HG03060 (cell line): ENCODE data around the gene RNLS.
"Not testable (repeated sequence)": the region's sequence is repeated elsewhere in the genome, so short reads cannot be mapped to it uniquely, and the experiment has no call there.

Experiments used
- ATAC-seq: cut with Tn5 transposase; IDR thresholded peaks from one replicate; pipeline ENCODE4 v1.9.1; 2021; ENCODE audit warnings: low read depth, moderate number of reproducible peaks; ENCODE audit not compliant: unreplicated experiment

The RNLS gene

GRCh38 chr10:88315755-88316154 is 267.4 kb downstream of the RNLS start:
- no peak for ATAC-seq

GRCh38 chr10:88314362-88314761 is 268.8 kb downstream of the RNLS start:
- no peak for ATAC-seq

GRCh38 chr10:88313878-88314277 is 269.2 kb downstream of the RNLS start:
- ATAC-seq, result no peak

GRCh38 chr10:88312855-88313254 is 270.3 kb downstream of the RNLS start:
- ATAC-seq, result no peak

GRCh38 chr10:88311264-88311663 is 271.9 kb downstream of the RNLS start:
- no peak for ATAC-seq

- ATAC-seq, result no peak
Observed at GRCh38 chr10:88309365-88309764, 273.8 kb downstream of the RNLS start.

- not testable (repeated sequence) for ATAC-seq
Observed at GRCh38 chr10:88308361-88308760, 274.8 kb downstream of the RNLS start.

GRCh38 chr10:88299787-88300186 is 283.3 kb downstream of the RNLS start:
- ATAC-seq, result no peak

GRCh38 chr10:88297103-88297502 is 286.0 kb downstream of the RNLS start:
- no peak for ATAC-seq

GRCh38 chr10:88293651-88294230 is 289.4 kb downstream of the RNLS start:
- ATAC-seq, result no peak

- no peak for ATAC-seq
Observed at GRCh38 chr10:88293073-88293472, 290.0 kb downstream of the RNLS start.

GRCh38 chr10:88292185-88292514 is 291.0 kb downstream of the RNLS start:
- no peak for ATAC-seq

- ATAC-seq, result no peak
Observed at GRCh38 chr10:88291289-88292184, 291.6 kb downstream of the RNLS start.

GRCh38 chr10:88289342-88289741 is 293.8 kb downstream of the RNLS start:
- no peak for ATAC-seq

- no peak for ATAC-seq
Observed at GRCh38 chr10:88288320-88289059, 294.6 kb downstream of the RNLS start.

GRCh38 chr10:88286030-88286429 is 297.1 kb downstream of the RNLS start:
- ATAC-seq, result no peak

- no peak for ATAC-seq
Observed at GRCh38 chr10:88281592-88282347, 301.3 kb downstream of the RNLS start.

GRCh38 chr10:88280518-88280917 is 302.6 kb downstream of the RNLS start:
- ATAC-seq, result no peak

- ATAC-seq, result no peak
Observed at GRCh38 chr10:88278912-88279311, 304.2 kb downstream of the RNLS start.

GRCh38 chr10:88276945-88277344 is 306.2 kb downstream of the RNLS start:
- ATAC-seq, result not testable (repeated sequence)

- no peak for ATAC-seq
Observed at GRCh38 chr10:88274286-88274685, 308.8 kb downstream of the RNLS start.
